Measurements from ENCODE around the gene VPS4A.
"Not testable (repeated sequence)": the region's sequence is repeated elsewhere in the genome, so short reads cannot be mapped to it uniquely, and the experiment has no call there.

Gene VPS4A

GRCh38 chr16:69328854-69329316 lies 17.7 kb downstream of the VPS4A start:
- DNase-seq, result no peak

- no peak for DNase-seq
Observed at GRCh38 chr16:69329369-69330285, 18.5 kb downstream of the VPS4A start.

DNA sequence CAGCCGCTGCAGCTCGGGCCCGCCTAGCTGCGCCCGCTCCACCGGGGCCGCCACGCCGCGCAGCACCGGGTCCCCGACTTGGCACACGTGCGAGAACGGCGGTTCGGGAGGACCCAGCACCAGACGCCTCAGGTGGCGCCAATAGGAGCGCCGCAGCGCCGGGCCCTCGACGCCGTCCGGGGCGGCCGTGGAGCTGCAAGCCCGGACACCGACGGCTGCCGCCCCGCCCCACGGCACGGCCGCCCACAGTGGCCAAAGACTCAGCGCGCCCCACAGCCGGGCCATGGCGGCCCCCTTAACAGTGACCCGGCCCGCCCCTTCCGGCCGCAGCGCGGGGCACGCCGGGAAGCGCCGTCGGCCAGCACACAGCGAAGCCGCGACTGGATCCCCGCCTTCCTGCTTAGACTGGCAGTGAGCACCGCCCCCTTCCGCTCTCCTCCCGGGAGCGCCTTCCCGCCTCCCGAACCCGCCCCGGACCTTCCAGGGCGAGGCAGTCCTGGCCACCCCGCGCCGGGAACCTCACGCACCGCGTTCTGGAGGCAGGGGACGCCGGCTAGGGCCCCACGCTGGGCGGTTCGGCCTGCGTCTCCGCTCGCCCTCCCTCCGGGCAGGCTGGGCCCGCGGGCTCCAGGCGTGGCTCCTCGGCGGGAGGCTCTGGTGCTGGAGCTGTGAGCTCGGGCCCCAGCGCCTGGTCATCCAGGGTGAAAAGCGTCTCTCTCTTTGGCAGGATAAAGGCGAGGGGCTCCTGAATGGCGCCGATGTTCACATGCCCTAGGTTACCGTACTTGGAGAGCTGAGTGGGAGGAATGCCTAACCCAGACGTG lies 19.3 kb downstream of the VPS4A start, which contains the start of gene PDF:
TSS of gene PDF (minus strand) at position 303 of the 824 bp plus-strand sequence. CDS start at position 285, 18 bp downstream.
- DNase-seq, result peak; percentile 79

DNA sequence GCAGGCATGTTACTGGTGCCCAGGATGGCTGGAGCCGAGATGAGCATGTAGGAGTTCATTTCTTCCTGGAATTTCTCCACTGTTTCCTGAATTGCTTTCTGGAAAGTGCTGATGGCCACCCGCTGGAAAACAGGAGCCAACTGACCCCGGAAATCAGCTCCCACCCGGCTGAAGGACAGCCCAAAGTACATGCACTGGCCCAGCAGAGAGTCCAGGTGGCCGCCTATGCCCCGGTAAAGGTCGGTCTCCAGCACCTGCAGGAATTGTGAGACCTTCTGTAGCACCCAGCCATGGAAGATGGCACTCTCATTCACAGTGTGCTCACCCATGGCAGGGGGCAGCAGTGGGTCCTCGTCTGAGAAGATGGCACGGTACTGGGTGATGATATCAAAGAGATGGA lies 23.5 kb downstream of the VPS4A start:
- no peak for DNase-seq

- no peak for DNase-seq
Observed at GRCh38 chr16:69338557-69339288, 27.6 kb downstream of the VPS4A start.

DNA sequence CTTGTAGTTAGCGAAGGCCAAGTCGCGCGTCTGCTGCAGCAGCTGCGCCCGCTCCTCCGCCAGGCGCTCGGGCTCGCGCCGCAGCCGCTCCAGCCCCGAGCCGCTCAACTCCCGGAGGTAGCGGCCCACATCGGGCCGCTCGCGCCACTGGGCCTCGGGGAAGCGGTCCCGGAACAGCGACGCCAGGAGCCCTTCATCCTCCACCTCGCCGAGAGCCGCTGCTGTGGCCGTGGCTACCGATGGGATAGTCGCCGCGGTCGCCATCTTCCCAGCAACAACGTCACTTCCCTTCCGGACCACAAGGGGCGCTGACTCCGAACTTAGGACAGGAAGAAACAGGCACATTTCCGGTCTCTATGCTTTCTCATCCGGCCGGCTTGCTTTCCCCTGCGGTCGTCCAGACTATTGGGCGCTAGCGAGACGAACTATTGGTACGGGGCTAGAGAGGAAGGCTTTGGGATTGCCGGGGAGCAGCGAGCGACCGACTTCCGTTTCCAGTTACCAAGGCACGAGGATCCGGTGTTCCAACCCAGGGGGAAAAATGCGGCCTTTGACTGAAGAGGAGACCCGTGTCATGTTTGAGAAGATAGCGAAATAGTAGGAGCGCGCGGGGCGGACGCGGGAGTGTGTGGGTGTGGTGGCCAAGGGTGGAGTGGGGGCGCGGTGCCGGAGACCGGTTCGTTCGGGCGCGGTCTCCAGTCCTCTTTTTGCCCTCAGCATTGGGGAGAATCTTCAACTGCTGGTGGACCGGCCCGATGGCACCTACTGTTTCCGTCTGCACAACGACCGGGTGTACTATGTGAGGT lies 28.3 kb downstream of the VPS4A start, which contains the start of the genes COG8 and NIP7:
TSS of gene COG8 (minus strand) at position 276 of the 806 bp plus-strand sequence. CDS start at position 264, 12 bp downstream.
TSS of gene NIP7 (plus strand) at position 484 of the 806 bp plus-strand sequence. CDS start at position 542, 58 bp downstream.
- peak; percentile 96 for DNase-seq

DNA sequence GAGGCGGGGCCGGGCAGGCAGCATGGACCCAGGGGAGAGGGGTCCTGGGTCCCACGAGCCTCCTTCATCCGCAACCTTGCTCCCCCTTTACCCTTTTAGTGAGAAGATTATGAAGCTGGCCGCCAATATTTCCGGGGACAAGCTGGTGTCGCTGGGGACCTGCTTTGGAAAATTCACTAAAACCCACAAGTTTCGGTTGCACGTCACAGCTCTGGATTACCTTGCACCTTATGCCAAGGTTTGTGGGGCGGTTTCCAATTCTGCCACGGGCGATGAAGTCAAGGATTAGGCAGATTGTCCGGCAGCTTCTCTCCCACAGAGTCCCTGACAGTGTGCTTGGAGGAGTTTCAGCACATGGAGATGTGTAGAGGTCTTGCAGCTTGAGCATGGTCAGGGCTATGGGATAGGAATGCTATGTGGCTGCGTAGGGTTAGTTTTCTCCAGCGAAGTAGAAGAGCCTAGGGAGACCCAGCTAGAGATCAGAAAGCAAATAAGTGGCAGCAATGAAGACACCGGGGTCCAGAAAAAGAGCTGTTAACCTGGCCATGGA lies 29.0 kb downstream of the VPS4A start:
- DNase-seq, result no peak

DNA sequence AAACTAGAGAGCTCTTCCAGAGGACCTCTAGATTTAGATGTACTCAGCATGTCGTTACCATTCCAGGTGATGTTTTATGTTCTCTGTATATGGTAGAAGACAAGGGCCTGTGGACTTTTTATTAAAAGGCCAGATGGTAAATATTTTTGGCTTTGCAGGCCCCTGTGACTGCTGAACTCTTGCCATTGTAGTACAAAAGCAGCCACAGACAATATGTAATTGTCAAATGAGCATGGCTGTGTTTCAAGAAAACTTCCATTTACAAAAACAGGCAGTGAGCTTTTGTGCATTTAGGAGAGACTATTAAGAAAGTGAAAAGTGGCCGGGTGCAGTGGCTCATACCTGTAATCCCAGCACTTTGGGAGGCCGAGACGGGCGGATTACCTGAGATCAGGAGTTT lies 33.0 kb downstream of the VPS4A start:
- DNase-seq, result no peak

DNA sequence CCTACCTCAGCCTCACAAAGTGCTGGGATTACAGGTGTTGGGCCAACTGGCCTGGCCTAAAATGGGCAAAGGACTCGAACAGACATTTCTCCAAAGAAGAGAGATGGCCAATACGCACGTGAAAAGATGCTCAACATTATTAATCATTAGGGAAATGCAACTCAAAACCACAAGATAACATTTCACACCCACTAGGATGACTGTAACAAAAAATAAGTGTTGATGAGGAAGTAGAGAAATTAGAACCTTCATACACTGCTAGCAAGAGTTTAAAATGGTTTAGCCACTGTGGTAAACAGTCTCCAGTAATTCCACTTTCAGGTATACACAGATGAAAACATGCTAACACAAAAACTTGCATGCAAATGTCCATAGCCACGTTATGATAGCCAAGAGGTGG lies 34.8 kb downstream of the VPS4A start:
- DNase-seq, result no peak

- no peak for DNase-seq
Observed at GRCh38 chr16:69346683-69347082, 35.5 kb downstream of the VPS4A start.

DNA sequence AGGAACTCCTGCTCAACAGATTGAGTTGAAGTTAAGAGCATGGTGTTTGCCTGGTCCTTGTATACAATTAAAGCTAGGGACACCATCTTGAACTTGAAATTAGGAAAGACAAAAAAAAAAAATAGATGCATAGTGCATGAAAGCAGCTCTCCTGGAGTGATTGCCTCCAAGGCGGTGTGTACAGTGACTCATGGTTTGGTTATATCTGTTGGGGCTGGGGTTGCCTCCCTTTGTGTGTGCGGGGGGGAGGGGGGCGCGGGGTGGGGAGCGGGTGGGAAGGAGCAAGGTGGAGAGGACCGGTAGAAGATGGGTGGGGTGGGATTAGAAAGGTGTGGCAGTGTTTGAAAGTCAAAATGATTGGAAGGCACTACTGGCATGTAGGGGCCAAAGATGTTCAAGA lies 37.1 kb downstream of the VPS4A start:
- DNase-seq, result no peak

- no peak for DNase-seq
Observed at GRCh38 chr16:69349536-69349935, 38.4 kb downstream of the VPS4A start.

DNA sequence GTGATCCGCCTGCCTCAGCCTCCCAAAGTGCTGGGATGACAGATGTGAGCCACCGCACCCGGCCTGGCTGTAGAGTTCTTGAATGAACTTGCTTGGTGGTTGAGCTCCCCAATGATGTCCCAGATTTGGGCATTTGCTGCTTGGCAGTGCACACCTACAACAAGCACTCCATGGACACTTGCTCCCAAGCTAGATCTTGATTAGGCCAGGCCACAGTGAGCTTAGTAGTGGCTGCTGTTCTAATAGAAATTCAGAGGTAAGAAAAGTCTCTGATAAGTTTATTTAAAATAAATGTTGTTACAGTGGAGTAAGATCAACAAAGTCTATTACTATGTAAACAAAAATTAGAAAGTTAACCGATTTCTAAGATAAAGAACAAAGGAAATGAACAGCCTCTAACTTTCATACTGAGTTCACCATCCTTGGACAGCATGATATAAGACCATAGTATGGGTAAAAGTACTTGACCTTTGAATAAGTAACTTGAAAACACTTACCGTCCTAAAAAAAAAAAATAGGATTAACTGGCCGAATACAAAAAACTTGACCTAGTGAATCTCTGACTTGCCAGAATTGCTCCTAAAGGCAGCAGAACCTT lies 39.5 kb downstream of the VPS4A start:
- DNase-seq, result no peak

GRCh38 chr16:69351309-69352027 lies 40.3 kb downstream of the VPS4A start, which contains the start of gene TMED6:
Gene TMED6 (minus strand): TSS chr16:69351786. CDS start chr16:69351753, 33 bp downstream.
- no peak for DNase-seq

GRCh38 chr16:69360070-69360469 lies 48.9 kb downstream of the VPS4A start:
- DNase-seq, result not testable (repeated sequence)

GRCh38 chr16:69363281-69363717 lies 52.1 kb downstream of the VPS4A start:
- no peak for DNase-seq

DNA sequence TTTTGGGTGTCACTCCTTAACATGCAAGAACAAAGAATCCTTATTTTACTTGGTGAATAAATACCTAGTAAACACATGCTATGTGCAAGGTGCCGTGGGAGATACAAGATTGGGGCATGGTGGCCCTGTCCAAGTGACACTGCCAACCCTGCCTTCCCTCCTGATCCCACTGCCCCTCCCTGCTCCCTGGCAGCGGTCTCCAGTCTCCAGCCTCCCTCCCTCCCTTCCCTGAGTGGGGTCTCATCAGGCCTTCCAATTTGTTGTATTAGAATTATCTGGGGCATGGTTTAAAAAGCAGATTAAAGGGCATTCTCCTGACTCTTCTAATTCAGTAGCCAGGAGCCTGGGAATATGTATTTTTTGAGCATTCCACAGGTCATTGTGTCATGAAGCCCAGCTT lies 52.9 kb downstream of the VPS4A start:
- no peak for DNase-seq

DNA sequence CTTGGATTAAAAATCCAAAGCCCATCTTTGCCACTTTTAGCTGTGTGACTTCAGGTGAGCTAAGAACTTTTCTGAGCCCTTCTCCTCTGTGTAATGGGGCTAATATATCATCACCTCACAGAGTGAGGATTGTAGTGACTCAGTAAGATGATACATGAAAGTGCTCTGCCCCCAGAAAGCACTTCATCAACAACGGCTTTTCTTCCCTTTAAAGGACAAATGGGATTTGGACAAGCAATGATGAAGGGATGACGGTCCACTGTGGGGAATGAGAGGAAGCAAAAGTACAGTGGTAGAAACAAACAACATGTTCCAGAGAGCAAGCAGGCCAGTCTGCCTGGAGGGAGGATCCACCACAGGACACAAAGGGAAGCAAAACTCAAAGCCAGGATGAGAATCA lies 54.8 kb downstream of the VPS4A start:
- DNase-seq, result no peak

- no peak for DNase-seq
Observed at GRCh38 chr16:69366431-69366830, 55.3 kb downstream of the VPS4A start.

DNA sequence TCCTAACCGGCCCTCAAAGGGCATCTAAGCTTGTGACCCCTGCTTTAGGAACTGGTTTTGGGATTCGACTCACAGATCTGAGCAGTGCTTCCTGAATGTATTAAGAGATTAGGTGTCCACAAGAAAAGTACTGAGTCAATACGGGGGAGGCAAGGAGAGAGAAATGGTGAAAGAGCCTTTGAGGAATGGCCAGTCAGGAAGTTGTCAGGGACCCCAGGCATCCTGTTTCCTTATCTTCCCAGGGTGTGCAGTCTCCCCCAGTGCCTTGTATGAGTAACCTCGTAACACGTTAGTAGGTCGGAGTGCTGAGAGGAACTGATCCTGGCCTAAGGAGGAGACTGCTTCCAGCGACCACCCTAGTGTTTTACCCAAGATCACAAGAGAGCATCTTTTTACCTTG lies 56.8 kb downstream of the VPS4A start:
- DNase-seq, result no peak

Data from GF-D8 (cell line).